KOPT-K1 (cell line): Measurements from ENCODE around the gene ZGPAT.

ENCODE experiments used
- H3K27ac ChIP-seq: fragments of 200-600 bp; sonication (generic); 2 replicates; pipeline ENCODE4 v1.5.1; 2016; ENCODE audit warnings: antibody characterized with exemption, mild to moderate bottlenecking, low read depth, low read length; ENCODE audit not compliant: poor library complexity, severe bottlenecking
- H3K36me3 ChIP-seq: fragments of 200-600 bp; sonication (generic); 2 replicates; pipeline ENCODE4 v1.5.1; 2017; ENCODE audit warnings: antibody characterized with exemption, mild to moderate bottlenecking, low read length, moderate library complexity; ENCODE audit not compliant: insufficient read depth
- H3K9me3 ChIP-seq: fragments of 200-600 bp; sonication (generic); 2 replicates; pipeline ENCODE4 v1.5.1; 2017; ENCODE audit warnings: antibody characterized with exemption, low read length, mild to moderate bottlenecking; ENCODE audit not compliant: insufficient read depth, poor library complexity, severe bottlenecking

Gene ZGPAT

DNA sequence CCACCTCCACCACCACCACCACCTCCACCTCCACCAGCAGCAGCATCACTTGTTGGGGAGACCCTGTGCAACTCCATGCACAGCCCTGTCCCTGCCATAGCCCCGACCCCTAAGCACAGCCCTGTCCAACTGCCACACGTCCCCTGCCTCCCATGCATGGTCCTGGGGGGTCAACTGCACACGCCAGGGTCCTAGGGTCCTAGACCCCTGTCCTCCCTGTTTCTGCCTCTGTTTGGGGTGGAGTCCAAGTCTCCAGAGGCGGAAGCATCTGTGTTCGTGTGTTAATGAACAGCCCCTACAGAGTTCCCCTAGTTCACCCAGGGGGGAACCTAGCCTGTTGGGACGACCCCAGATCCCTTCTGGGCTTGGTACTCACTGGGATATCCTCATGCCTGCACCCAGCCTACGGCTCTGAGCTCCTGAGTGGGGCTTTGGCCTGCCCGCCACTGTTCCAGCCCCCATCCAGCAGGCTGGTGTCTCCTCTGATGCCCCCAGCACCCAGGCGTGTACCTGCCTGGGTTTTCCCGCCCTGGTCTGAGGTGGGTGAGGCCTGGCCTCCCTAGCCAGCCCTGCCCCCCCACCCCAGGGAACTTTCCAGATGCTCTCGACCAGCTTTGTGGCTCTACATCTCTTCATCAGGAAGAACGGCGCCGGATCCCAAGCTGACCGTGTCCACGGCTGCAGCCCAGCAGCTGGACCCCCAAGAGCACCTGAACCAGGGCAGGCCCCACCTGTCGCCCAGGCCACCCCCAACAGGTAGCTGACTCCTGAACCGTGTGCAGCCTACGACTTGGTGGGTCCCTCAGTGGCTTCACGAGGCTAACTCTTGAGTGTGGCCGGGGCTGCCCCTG, 13.9 kb upstream of the ZGPAT start:
- peaks cover 25% of the 10 kb centered on the region; the same call in 1 of the 2 replicates for H3K36me3 ChIP-seq
- no peak overlapping the region for H3K27ac ChIP-seq
- no peaks in the 10 kb centered on the region for H3K9me3 ChIP-seq

DNA sequence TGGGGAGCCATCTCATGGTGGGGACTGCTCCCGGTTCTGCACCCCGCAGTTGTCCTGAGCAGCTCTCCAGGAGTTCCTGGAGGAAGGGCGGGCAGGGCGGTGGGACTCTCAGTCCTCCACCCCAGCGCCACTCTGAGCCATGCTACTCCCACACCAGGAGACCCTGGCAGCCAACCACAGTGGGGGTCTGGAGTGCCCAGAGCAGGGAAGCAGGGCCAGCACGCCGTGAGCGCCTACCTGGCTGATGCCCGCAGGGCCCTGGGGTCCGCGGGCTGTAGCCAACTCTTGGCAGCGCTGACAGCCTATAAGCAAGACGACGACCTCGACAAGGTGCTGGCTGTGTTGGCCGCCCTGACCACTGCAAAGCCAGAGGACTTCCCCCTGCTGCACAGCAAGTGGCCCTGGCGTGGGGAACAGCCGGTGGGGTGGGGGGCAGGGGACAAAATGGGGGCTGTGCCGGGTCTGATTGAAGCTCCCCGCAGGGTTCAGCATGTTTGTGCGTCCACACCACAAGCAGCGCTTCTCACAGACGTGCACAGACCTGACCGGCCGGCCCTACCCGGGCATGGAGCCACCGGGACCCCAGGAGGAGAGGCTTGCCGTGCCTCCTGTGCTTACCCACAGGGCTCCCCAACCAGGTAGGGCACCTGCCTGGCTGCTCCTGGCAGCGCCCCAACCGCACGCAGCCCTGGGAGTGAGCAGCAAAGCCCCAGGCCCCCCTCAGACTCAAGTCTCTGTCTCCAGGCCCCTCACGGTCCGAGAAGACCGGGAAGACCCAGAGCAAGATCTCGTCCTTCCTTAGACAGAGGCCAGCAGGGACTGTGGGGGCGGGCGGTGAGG, 13.0 kb upstream of the ZGPAT start:
- H3K36me3 ChIP-seq, result peaks cover 32% of the 10 kb centered on the region; the same call in 1 of the 2 replicates

DNA sequence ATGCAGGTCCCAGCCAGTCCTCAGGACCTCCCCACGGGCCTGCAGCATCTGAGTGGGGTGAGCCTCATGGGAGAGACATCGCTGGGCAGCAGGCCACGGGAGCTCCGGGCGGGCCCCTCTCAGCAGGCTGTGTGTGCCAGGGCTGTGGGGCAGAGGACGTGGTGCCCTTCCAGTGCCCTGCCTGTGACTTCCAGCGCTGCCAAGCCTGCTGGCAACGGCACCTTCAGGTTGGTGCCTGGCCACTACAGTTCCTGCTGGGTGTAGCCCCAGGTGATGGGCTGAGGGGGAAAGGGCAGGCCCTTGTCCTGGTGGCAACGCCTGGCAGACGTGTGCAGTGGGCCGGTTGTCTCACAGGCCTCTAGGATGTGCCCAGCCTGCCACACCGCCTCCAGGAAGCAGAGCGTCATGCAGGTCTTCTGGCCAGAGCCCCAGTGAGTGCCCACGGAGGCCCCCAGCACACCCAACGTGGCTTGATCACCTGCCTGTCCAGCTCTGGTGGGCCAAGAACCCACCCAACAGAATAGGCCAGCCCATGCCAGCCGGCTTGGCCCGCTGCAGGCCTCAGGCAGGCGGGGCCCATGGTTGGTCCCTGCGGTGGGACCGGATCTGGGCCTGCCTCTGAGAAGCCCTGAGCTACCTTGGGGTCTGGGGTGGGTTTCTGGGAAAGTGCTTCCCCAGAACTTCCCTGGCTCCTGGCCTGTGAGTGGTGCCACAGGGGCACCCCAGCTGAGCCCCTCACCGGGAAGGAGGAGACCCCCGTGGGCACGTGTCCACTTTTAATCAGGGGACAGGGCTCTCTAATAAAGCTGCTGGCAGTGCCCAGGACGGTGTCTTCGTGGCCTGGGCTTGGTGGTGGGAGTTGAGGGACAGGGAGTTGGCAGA, 12.2 kb upstream of the ZGPAT start:
- Histone ChIP-seq H3K27ac (no peak overlapping the region), H3K9me3 (no peaks in the 10 kb centered on the region), H3K36me3 (peaks cover 40% of the 10 kb centered on the region; the same call in 1 of the 2 replicates)

More for the DNA sequence above, 13.0 kb upstream of the ZGPAT start:
- Histone ChIP-seq H3K9me3 (no peaks in the 10 kb centered on the region), H3K27ac (no peak overlapping the region)

DNA sequence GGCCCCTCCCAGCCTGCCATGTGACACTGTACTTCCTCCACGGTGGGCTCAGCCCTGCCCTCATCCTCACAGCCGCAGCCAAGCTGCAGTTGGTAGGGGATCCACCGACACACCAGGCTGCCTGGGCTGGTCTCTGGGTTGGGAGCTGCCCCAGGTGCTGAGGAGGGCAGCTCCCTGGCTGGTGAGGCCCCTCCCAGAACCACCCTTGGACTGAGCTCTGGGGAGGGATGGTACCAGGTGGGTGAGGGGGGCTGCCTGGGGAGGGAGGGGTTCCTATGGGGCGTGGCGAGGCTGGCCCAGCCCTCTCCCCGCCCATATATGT, 11.6 kb upstream of the ZGPAT start:
- Histone ChIP-seq H3K27ac (no peak overlapping the region), H3K36me3 (peaks cover 40% of the 10 kb centered on the region; the same call in 1 of the 2 replicates)

DNA sequence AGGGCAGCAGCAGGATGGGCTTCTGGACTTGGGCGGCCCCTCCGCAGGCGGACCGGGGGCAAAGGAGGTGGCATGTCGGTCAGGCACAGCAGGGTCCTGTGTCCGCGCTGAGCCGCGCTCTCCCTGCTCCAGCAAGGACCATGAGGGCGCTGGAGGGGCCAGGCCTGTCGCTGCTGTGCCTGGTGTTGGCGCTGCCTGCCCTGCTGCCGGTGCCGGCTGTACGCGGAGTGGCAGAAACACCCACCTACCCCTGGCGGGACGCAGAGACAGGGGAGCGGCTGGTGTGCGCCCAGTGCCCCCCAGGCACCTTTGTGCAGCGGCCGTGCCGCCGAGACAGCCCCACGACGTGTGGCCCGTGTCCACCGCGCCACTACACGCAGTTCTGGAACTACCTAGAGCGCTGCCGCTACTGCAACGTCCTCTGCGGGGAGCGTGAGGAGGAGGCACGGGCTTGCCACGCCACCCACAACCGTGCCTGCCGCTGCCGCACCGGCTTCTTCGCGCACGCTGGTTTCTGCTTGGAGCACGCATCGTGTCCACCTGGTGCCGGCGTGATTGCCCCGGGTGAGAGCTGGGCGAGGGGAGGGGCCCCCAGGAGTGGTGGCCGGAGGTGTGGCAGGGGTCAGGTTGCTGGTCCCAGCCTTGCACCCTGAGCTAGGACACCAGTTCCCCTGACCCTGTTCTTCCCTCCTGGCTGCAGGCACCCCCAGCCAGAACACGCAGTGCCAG, 11.0 kb upstream of the ZGPAT start, which contains the start of gene TNFRSF6B:
Gene TNFRSF6B (plus strand): TSS at position 25 of the 729 bp plus-strand sequence. CDS start 116 bp downstream, at position 141.
- H3K36me3 ChIP-seq, result peaks cover 40% of the 10 kb centered on the region; the same call in 1 of the 2 replicates

More for the DNA sequence above, 11.6 kb upstream of the ZGPAT start:
- H3K9me3 ChIP-seq, result no peaks in the 10 kb centered on the region

DNA sequence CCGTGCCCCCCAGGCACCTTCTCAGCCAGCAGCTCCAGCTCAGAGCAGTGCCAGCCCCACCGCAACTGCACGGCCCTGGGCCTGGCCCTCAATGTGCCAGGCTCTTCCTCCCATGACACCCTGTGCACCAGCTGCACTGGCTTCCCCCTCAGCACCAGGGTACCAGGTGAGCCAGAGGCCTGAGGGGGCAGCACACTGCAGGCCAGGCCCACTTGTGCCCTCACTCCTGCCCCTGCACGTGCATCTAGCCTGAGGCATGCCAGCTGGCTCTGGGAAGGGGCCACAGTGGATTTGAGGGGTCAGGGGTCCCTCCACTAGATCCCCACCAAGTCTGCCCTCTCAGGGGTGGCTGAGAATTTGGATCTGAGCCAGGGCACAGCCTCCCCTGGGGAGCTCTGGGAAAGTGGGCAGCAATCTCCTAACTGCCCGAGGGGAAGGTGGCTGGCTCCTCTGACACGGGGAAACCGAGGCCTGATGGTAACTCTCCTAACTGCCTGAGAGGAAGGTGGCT, 10.4 kb upstream of the ZGPAT start:
- H3K9me3 ChIP-seq, result no peaks in the 10 kb centered on the region
- H3K27ac ChIP-seq, result no peak overlapping the region
- peaks cover 40% of the 10 kb centered on the region; the same call in 1 of the 2 replicates for H3K36me3 ChIP-seq

More for the DNA sequence above, 11.0 kb upstream of the ZGPAT start, which contains the start of gene TNFRSF6B:
- H3K9me3 ChIP-seq, result no peaks in the 10 kb centered on the region
- no peak within 1 kb of the TSS for H3K27ac ChIP-seq

DNA sequence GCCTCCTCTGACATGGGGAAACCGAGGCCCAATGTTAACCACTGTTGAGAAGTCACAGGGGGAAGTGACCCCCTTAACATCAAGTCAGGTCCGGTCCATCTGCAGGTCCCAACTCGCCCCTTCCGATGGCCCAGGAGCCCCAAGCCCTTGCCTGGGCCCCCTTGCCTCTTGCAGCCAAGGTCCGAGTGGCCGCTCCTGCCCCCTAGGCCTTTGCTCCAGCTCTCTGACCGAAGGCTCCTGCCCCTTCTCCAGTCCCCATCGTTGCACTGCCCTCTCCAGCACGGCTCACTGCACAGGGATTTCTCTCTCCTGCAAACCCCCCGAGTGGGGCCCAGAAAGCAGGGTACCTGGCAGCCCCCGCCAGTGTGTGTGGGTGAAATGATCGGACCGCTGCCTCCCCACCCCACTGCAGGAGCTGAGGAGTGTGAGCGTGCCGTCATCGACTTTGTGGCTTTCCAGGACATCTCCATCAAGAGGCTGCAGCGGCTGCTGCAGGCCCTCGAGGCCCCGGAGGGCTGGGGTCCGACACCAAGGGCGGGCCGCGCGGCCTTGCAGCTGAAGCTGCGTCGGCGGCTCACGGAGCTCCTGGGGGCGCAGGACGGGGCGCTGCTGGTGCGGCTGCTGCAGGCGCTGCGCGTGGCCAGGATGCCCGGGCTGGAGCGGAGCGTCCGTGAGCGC, 9.8 kb upstream of the ZGPAT start:
- H3K27ac ChIP-seq, result no peak overlapping the region
- H3K36me3 ChIP-seq, result peaks cover 42% of the 10 kb centered on the region; the same call in 1 of the 2 replicates
- no peaks in the 10 kb centered on the region for H3K9me3 ChIP-seq

DNA sequence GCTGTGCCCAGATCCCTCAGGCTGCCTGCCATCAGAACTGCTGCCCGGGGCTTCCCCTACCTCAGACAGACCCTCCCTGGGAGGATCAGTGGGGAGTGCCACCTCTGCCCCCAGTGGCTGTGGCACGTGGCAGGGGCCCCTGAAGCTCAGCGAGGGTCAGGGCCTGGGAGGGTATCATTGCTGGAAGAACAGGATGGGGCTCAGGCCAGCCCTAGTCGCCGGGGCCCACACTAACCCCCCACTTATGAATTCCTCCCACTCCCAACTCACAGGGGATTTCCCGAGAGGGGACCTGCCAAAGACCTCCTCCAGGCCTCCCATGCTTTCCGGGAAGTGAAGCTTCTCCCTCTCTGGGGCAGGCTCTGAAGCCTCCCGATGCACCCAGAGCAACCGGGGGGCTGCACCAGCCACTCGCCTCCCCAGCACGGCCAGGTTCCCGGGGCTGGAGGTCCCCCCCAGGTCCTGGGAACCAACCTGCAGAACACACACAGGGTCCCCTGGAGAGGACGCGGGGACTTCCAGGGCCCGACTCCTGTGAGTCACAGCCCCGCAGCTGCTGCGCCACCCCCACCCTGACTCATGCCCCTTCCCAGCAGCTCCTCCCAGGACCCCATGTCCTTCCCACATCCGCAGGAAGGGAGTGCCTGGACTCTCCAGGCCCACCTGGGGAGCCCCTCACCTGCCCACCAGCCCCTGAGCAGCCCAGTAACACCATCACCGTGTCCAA, 8.9 kb upstream of the ZGPAT start:
- H3K9me3 ChIP-seq, result no peaks in the 10 kb centered on the region
- peaks cover 50% of the 10 kb centered on the region for H3K36me3 ChIP-seq
- H3K27ac ChIP-seq, result no peak overlapping the region

DNA sequence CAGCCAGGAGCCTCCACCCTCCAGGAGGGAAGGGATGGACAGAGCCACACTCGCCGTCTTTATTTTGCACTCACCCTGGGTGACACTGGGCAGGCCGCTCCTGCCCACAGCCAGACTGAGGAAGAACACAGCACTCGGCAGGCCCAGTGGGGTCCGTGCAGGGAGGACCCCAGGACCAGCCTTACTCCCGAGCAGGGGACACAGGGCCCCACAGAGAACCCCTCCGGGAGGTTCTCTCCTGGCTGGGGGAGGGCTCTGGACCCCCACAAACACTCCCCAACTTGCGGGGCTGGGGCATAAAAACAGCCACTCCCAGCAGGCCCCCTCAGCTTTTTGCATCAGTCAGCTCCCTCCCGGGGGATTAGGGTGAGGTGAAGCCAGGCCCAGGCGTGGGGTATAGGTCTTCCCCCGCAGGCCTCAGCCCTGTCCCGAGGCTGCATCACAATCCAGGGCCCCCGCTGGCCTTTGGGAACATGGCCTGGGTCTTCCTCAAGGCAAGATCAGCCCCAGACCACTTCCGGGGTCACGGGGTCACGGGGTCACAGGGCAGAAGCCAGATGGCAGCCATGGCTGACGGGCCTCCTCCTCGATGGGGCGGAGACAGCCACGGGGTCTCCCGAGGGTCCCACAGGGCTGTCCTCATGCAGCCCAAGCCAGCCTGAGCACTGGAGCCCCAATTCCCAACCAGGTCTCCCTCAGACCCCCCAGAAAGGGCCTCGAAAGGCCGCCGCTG, 8.2 kb upstream of the ZGPAT start:
- Histone ChIP-seq H3K9me3 (no peaks in the 10 kb centered on the region), H3K27ac (no peak overlapping the region), H3K36me3 (peaks cover 52% of the 10 kb centered on the region)

DNA sequence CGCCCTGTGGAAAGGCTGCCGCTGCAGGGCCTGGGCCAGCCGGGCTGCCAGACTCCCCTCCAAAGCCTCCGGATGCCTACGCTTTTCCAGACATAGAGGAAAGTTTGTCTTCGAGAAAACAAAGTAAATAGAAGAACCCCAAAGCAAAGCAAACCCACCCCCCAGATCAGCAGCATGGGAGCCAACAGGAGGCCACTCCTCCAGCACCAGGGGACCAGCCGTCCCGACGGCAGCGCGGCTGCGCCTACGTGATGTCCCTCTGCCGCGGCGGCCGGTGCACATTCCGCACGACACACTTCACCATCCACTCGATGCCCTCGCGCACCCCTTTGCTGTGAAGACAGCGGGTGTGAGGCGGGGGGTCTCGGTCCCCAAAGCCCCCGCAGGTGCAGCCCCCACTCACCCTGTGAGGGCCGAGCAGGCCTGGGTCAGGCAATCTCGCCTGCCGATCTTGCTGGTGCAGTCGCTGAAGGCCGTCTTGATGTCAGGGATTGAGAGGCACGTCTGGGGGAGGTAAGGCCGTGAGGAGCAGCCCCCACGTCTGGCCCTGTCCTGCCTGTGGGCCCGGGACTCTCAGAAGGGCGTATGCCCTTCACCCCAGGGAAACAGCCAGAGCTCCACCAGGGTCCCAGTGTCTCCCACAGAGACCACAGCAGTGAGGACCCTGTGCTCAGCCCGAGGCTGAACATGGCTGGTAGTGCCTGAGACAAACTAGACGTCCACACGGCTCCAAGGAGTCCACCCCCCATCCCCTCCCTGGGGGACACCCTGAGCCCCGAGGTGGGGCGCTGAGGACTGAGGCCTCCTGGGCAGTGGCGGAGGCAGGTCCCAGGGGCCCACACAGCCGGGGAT, 7.4 kb upstream of the ZGPAT start:
- Histone ChIP-seq H3K27ac (no peak overlapping the region), H3K9me3 (no peaks in the 10 kb centered on the region), H3K36me3 (peaks cover 54% of the 10 kb centered on the region)

DNA sequence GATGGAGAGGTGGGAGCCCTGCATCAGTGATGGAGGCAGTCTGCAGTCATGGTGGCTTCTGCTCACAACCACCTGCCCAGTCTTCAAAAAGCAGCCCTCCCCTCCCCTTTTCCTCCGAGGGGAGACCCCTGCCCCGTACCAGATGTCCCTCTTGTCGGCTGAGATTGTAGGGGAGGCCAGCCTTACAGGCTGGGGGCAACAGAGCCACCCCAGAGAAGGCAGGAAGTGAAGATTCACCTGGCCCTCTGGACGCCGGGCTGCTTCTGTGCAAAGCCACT, 6.8 kb upstream of the ZGPAT start:
- no peak overlapping the region for H3K27ac ChIP-seq
- peaks cover 54% of the 10 kb centered on the region for H3K36me3 ChIP-seq
- no peaks in the 10 kb centered on the region for H3K9me3 ChIP-seq
